LNCAP (cell line): Measurements from ENCODE around the gene TMEM256.

Source experiments
- TF ChIP-seq, protein P1 (sequence below): fragments of 450-650 bp; IDR thresholded peaks from 2 replicates; pipeline ENCODE4 v1.5.1; 2017; ENCODE audit warnings: mild to moderate bottlenecking

Gene TMEM256

DNA sequence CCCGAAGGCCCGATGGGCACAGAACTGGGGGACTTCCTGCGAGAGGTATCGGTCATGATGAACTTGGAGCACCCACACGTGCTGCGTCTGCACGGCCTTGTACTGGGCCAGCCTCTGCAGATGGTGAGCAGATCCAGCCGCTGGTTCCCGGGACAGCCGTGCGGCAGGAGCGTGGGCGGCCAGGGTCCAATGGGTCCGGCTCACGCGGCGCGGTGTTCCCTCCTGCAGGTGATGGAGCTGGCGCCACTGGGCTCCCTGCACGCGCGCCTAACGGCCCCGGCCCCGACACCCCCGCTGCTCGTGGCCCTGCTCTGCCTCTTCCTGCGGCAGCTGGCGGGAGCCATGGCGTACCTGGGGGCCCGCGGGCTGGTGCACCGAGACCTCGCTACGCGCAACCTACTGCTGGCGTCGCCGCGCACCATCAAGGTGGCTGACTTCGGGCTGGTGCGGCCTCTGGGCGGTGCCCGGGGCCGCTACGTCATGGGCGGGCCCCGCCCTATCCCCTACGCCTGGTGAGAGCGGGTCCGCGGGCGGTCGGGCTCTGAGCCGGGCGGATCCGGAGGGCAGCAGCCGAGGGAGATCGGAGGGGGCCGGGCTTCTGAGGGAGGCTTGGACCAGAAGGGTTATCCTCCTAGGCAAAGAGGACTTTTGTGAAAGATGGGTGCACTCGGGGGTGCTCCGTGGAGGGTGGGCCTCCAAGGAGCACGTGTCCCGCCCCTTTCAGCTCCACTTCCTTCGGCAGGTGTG lies 20.0 kb downstream of the TMEM256 start:
- TF ChIP-seq, protein P1, sequence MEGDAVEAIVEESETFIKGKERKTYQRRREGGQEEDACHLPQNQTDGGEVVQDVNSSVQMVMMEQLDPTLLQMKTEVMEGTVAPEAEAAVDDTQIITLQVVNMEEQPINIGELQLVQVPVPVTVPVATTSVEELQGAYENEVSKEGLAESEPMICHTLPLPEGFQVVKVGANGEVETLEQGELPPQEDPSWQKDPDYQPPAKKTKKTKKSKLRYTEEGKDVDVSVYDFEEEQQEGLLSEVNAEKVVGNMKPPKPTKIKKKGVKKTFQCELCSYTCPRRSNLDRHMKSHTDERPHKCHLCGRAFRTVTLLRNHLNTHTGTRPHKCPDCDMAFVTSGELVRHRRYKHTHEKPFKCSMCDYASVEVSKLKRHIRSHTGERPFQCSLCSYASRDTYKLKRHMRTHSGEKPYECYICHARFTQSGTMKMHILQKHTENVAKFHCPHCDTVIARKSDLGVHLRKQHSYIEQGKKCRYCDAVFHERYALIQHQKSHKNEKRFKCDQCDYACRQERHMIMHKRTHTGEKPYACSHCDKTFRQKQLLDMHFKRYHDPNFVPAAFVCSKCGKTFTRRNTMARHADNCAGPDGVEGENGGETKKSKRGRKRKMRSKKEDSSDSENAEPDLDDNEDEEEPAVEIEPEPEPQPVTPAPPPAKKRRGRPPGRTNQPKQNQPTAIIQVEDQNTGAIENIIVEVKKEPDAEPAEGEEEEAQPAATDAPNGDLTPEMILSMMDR: no peak

DNA sequence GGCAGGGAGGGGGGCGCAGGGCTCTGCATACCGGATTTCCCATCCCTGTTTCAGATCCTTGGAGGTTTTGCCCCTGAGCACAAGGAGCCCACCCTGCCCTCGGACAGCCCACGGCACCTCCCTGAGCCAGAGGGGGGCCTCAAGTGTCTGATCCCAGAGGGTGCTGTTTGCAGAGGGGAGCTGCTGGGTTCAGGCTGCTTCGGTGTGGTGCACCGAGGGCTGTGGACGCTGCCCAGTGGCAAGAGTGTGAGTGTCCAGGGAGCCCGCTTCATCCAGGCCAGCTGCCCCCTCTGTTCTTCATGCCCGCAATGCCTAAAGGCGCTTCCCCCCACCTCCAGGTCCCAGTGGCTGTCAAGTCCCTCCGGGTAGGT lies 20.5 kb downstream of the TMEM256 start:
- TF ChIP-seq, protein P1: no peak

DNA sequence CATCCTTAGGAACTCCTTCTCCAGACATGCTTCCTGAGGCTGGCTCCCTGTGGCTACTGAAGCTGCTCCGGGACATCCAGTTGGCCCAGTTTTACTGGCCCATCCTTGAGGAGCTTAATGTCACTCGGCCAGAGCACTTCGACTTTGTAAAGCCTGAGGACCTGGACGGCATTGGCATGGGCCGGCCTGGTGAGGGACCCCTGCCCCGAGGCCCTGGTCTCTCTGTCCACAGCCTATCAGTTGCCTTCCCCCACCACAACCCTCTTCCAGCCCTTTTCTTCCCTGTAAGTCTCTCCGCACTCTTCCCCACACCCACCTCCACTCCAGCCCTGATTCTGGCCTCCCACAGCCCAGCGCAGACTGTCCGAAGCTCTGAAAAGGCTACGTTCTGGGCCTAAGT lies 21.0 kb downstream of the TMEM256 start:
- TF ChIP-seq, protein P1: no peak

DNA sequence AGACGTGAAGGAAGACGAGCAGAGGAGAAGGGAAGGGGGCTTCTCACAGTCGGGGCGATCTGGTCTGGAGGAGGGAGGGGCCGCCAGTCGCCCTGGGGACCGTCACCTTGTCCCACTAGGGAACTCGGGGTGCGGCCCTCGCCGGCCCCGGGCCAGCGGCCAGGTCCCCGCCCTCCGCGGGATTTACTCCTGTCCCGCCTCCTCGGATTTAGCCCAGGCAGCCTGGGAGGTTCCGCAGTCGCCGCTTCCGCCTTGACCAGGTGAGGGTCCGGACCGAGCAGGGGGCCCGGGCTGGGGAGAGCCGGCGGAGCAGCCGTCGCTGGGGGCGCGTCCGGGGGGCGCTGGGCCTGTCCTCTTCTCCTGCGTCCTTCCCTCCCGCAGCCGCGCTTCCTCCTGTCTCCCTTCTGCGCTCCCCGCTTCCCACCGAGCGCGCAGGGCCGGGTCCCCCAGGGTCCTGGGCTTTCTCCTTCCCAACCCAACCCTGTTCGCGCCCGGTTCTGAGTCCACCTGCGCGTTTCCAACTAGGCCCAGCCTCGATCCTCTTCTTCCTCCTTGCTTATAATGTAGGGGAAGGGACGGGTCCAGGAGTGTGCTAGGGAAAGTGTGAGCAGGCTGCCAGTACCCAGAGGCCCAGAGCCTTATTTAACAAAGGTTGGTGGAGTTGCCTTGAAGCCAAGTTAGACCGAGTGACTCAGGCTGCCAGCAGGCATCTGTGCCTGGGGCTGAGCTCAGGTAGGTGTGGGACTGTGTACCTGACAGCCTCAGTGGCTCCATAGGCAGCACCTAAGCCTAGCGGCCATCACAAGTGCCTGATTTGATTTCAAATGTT lies 22.8 kb downstream of the TMEM256 start, which contains the start of gene TNK1:
Gene TNK1, plus strand, starts transcription at position 235 of the 829 bp plus-strand sequence. CDS start 1,838 bp downstream, outside the sequence.
- TF ChIP-seq, protein P1: no peak

DNA sequence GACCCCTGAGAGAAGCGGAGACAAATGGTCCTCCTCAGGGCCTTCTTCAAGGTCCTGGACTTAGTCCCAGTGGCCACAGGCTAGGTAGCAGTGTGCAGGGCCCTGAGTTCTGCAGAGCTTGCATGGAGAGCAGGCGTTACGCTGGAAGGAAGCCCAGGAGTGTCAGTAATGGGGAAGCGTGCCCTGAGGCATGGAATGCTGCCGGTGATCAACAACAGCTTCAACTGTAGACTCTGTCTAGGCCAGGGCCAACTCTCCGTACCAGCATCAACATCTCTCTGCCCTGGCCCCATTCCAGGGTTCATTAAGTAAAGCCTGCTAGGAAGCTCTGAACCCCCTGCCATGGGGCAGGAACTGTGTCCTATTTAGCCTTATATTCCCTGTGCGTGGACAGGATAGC lies 23.6 kb downstream of the TMEM256 start:
- TF ChIP-seq, protein P1: no peak

DNA sequence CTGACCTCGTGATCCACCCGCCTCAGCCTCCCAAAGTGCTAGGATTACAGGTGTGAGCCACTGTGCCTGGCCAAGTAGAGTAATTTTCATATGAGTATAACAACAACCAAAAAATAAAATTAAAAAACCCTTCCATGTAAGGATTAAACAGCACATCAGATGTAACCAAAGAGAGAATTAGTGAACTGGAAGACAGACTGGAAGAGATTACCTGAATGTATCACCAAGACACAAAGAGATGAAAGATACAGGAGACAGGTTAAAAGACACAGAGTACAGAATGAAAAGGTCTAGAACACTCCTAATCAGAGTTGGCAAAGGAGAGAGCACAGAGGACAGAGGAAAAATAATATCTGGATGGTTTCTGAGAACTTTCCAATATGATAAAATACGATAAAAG lies 24.8 kb downstream of the TMEM256 start:
- TF ChIP-seq, protein P1: no peak

DNA sequence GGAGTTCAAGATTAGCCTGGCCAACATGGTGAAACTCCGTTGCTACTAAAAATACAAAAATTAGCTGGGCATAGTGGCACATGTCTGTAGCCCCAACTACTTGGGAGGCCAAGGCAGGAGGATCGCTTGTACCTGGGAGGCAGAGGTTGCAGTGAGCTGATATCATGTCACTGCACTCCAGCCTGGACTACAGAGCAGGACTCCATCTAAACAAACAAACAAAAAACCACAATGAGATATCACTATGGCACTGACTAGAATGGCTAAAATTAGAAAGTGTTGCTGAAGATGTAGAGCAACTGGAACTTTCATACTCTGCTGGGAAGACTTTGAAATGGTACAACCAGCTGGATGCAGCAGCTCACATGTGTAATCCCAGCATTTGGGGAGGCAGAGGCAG lies 29.5 kb downstream of the TMEM256 start:
- TF ChIP-seq, protein P1: no peak
